GM10248 (cell line): ENCODE data around the gene REEP1.

Experiments
- CTCF ChIA-PET: fragments of 300-600 bp; sonication (Branson Sonifier 250); formaldehyde crosslinking; extraction: SDS; loops from one replicate; lab custom pipeline; 2021; ENCODE audit warnings: antibody characterized with exemption; lab: Yijun Ruan, JAX
- POLR2A ChIA-PET: fragments of 350-650 bp; sonication (Branson Sonifier 250); formaldehyde crosslinking; extraction: SDS; loops from one replicate; lab custom pipeline; 2020; ENCODE audit warnings: antibody characterized with exemption; lab: Yijun Ruan, JAX
- DNase-seq: peaks from one replicate; pipeline ENCODE4 v3.0.0; 2012; ENCODE audit errors: extremely low spot score
- TF ChIP-seq, protein P1 (sequence below): IDR thresholded peaks from 2 replicates; pipeline ENCODE4 v1.5.1; 2012; ENCODE audit warnings: mild to moderate bottlenecking, low read depth; ENCODE audit errors: extremely low read depth, missing control alignments, control extremely low read depth

Gene REEP1

DNA sequence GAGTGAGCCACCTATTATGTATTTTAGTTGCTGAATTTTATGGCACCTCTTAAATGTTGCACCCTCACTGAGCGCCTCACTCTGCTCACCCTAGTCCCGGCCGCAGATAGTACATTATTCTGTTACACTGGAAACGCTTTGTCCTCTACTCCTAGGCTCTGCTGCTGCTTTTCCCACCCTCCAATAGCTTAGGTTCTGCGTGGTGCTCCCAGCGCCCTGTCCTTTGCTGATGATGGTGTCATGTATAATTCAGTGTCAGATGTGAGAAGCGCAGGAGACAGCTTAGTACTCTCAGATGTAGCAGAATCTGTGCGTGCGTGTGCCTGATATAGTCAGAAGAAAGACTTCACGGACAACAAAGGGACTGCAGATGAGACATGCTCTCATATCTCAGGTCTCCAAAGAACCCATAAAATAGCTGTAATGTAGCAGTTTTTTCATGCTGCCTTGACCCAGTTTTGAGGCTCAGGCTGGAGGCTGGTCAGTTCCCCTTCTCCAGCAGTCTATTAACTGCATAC is 1.4 kb upstream of the REEP1 start:
- TF ChIP-seq, protein P1, sequence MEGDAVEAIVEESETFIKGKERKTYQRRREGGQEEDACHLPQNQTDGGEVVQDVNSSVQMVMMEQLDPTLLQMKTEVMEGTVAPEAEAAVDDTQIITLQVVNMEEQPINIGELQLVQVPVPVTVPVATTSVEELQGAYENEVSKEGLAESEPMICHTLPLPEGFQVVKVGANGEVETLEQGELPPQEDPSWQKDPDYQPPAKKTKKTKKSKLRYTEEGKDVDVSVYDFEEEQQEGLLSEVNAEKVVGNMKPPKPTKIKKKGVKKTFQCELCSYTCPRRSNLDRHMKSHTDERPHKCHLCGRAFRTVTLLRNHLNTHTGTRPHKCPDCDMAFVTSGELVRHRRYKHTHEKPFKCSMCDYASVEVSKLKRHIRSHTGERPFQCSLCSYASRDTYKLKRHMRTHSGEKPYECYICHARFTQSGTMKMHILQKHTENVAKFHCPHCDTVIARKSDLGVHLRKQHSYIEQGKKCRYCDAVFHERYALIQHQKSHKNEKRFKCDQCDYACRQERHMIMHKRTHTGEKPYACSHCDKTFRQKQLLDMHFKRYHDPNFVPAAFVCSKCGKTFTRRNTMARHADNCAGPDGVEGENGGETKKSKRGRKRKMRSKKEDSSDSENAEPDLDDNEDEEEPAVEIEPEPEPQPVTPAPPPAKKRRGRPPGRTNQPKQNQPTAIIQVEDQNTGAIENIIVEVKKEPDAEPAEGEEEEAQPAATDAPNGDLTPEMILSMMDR = no peak
- ChIA-PET CTCF (no interaction called here), POLR2A (no interaction called here)
- no peak for DNase-seq

- TF ChIP-seq, protein P1 = no peak
- ChIA-PET CTCF (interaction anchor here (1.1 to 1.3 kb wide), 2 partner anchors 23 to 52 kb away, joined by 3 read pairs; no protein-coding TSS in a partner anchor), POLR2A (no interaction called here)
- DNase-seq = no peak
Observed at GRCh38 chr2:86336675-86337243, 667 bp downstream of the REEP1 start.

- ChIA-PET POLR2A (interaction anchor here (0.7 kb wide), 1 partner anchor 256 kb away, joined by 7 read pairs; no protein-coding TSS in a partner anchor), CTCF (interaction anchor here (1.0 kb wide), 1 partner anchor 10 kb away, joined by 3 read pairs; no protein-coding TSS in a partner anchor)
- no peak for DNase-seq
- TF ChIP-seq, protein P1 = no peak
Observed at GRCh38 chr2:86335865-86336674, 1.4 kb downstream of the REEP1 start.

DNA sequence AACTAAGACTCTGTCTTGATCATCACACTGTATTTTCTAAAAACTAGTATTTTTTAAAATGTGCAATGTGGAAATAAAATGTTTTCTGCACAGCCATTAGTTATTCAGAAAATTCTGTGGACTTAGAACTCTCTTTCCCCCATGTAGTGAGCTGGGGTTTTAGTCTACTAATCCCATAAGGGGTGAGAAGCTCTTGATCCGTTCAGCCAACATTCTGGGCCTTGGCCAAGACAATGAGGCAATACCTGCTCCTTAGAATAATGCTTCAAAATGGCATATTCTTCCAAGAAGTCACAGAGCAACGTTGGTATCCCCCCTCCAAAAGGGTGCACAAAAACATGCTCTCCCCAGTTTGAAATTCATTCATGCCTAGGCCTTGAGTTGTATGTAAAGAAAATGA is 4.0 kb downstream of the REEP1 start:
- DNase-seq = no peak
- TF ChIP-seq, protein P1 = no peak
- ChIA-PET POLR2A (no interaction called here), CTCF (interaction anchor here (1.2 to 1.8 kb wide), 4 partner anchors 9 to 112 kb away, joined by 3 to 6 read pairs (median 4); no protein-coding TSS in a partner anchor)

GRCh38 chr2:86332654-86333053 is 4.8 kb downstream of the REEP1 start:
- no peak for DNase-seq
- TF ChIP-seq, protein P1 = no peak
- POLR2A ChIA-PET = no interaction called here
- CTCF ChIA-PET = interaction anchor here (0.8 to 1.4 kb wide), 4 partner anchors 19 to 107 kb away, joined by 3 to 6 read pairs (median 3); no protein-coding TSS in a partner anchor

DNA sequence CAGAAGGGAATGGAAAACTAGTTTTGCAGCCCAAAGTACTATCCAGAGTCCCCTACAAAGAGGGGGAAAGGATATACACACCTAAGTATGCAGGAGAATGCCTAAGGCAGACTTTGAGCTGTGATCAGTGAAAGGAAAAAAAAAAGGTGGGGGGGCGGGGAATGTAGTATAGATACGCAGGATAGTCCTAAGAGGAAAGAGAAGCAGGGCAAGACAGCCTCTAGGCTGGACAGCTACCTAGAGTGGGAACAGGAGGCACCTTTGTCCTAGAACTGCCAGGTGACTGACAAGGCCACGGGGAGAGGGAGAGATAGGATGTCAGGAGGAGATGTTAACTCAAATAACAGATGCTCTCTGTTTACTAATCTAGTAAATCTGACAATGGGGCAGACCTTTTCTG is 6.0 kb downstream of the REEP1 start:
- POLR2A ChIA-PET = no interaction called here
- TF ChIP-seq, protein P1 = no peak
- CTCF ChIA-PET = interaction anchor here (1.0 to 1.4 kb wide), 2 partner anchors 9 to 28 kb away, joined by 3 read pairs; no protein-coding TSS in a partner anchor
- no peak for DNase-seq
